ENCODE data around the gene TBL1XR1.

TBL1XR1 gene

DNA sequence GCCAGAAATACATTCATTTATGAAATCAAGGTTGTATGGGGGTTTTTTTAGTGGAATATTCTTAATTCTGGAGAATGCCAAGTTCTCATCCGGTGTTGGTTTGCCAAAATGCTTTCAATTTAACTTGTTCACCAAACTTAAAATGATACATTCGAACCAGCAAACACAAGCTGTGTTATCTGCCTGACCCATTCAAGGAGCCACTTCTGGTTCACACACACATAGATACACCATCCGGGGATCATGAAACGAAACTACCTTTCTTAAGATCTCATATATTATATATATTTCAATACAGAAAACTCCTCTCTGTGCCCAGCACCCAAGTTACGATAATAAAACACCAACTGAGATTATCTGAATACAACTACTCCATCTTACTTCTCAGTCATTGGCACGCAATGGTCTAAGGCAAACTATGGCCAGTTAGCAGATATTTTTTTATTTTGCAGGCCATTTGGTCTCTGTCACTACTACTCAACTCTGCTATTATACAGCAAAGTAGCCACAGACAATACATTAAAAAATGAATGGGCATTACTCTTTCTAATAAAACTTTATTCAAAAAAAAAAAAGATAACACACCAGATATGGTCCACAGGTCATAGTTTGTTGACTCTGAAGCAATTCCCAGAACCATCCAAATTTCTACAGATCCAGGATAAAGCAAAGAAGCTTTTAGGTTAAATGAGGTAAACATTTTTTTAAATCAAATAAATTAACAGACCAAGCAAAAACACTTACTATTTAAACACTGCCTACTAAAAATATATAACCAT is 89.6 kb downstream of the TBL1XR1 start:
- no peak for DNase-seq (ENCODE audit: low read depth)

DNA sequence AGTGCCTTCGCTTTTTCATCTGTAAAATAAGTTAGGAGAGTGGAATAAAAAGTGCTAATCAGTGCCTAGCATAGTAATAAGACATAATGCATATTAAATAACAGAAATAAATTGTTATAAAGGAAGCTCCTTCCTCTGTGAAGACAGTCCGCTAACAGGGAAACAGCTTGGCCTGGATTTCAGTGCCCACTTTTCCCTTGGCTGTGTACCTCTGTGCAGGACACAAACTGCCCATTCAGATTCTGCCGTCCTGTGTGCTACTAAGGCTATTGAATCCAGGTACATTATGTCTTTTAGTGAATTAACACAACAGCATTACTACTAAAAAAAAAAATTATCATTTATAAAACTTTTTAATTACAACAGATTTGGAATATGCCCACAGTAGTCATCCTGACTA is 90.7 kb downstream of the TBL1XR1 start:
- no peak for DNase-seq (ENCODE audit: low read depth)

DNA sequence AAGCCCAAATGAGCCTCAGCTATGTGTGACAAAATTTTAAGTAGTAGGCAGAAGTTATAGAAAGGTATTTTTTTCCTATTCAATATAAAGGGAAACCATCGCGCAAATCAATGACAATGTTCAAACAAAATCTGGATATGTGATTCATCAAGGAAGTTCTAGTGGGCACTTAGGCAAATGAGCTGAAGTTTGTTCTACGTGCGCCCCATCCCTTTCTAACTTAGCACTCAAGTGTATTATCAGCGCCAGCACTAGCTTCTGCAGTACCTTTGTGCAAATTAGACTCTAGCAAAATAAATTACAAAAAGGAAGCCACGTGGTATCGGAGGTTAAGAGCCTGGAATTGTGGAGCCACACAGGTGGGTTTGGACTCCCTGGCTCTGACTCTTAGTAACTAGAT is 91.1 kb downstream of the TBL1XR1 start:
- no peak for DNase-seq (ENCODE audit: low read depth)

DNA sequence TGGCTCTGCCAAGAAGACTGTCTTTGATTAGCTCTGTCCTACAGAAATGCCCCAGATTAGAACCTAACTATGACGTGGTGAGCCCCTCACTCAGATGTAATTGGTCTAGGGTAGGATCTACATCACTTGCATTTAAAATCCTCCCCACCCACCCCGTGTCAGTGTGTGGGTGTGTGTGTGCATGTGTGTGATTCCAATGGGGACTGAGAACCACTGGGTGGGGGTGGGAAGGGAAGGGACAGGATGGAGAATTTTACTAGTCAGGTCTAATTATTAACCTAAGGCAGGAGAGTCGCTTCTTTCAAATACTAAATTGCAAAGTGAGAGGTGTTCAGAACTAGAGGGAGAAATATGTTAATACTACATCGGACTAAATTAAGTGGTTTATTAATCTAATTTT is 91.7 kb downstream of the TBL1XR1 start:
- DNase-seq (ENCODE audit: low read depth) = no peak

DNA sequence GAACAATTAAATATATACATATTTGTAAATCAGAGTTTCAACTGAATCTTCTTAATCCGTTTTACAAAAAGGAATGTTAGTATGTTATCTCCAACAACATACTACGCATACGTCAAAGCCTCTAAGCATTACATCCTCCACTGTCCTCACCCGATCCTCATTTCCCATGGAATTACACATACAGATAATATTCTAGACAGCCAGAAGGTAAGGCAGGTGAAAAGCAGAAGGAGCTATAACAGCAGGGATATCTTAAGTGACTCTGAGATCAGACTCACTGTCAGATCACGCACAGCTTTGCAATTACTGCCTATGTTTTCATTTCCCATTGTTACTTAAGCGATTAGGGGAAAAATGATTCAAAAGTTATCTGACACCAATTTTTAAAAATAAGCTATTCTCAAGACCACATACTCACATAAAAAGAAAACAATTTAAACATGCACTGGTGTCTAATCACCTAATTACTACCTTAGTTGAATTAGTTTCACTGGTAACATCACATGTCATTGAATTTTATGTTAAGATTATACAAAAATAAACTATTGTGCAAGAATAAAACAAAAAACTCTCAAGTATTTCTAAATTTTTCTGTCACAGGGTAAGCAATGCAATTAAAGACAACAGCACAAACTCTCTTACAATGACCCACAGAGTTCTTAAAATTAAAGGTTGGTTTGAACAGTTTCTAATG is 92.8 kb downstream of the TBL1XR1 start:
- DNase-seq (ENCODE audit: low read depth) = no peak

DNA sequence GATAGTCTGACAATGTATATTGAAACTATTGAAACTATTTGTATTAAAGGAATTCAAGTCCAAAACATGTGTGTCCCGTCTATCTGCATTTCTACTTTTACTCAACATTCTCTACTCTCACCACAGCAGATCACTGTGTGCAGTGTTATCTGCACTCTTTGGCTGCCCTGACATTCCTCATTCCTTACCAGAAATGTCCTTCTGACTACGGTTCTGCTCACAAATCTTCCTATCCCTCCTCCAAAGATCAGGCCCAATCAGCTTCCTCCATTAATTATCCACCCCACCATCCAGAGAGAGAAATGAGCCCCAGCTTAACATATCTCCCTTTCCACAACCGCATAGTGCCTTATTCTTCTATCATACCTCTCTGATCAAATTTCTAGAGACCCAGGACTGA is 94.7 kb downstream of the TBL1XR1 start:
- DNase-seq (ENCODE audit: low read depth) = no peak

DNA sequence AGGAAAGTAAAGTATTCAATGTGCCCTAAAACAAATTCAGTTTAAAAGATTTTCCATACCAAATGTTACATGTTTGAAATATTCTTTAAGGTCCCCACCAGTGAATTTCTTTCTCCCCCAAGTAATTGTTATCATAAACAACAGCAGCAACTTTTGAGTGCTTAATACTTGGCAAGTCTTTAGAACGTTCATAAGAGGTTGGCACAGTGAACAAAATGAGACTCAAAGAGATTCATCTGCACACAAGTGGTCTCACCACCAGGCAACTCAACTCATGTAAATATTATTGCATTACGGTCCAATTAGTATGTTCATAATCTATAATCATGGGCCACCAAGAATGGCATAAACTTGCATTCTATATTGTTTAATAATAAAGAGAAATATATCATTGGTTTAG is 98.7 kb downstream of the TBL1XR1 start:
- DNase-seq (ENCODE audit: low read depth) = no peak

DNA sequence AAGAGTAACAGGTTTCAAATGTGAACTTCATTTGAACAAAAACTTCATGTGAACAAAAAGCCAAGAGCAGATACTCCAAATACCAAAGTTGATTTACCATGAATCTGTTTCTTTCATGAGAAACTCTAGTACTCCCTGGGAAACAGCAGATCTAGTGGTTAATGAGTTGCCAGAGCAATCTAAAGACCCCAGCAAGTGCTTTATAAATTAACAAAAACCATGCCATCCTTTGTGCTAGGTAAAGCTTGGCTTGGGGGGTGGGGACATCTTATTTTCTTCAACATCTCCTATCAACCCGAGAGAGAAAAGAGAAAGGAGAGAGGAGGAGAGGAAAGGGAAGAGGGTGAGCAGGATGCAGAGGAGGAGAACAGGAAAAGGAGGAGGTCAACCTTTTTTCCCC is 100.7 kb downstream of the TBL1XR1 start:
- no peak for DNase-seq (ENCODE audit: low read depth)

DNA sequence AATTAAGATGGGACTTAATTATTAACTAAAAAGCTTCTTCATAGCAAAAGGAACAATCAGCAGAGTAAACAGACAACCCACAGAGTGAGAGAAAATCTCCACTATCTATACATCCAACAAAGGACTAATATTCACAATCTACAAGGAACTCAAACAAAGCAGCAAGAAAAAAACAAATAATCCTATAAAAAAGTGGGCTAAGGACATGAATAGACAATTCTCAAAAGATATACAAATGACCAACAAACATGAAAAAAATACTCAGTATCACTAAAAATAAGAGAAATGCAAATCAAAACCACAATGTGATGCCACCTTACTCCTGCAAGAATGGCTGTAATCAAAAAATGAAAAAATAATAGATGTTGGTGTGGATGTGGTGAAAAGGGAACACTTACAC is 103.3 kb downstream of the TBL1XR1 start:
- no peak for DNase-seq (ENCODE audit: low read depth)

DNA sequence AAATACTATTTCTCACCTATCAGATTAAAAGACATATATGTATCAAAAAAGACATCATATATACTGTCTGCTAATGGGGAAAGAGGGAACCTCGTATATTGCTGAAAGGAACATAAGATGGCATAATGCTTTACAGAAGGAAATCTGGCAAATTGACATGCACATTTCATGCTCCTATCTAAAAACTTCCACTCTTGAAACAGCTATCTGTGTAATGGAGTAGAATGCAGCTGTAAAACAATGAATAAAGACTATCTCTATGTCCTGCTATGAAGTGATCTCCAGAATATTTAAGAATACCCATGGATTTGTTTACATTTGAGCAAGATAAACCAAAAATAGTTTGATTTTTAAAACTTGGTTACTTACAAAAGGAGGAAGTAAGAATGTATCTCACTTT is 107.4 kb downstream of the TBL1XR1 start:
- no peak for DNase-seq (ENCODE audit: low read depth)

DNA sequence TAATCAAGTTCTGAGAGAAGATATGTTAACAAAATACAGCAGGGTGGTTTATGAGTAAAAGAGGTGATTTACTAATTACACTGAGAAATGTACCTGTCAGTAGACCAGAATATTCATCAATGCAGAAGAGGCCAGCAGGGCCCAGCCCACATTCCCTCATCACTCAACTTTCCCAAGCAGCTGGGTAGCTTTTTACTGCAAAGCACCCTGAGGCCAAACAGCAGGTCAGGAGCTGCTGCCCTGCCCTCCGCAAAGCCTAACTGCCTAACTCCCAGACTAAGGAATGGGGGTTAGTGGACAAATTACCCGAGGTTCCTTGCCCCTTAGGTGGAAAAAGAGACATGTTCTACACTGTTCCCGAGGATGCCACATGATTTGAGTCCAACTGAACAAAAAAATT is 108.2 kb downstream of the TBL1XR1 start:
- DNase-seq (ENCODE audit: low read depth) = no peak

DNA sequence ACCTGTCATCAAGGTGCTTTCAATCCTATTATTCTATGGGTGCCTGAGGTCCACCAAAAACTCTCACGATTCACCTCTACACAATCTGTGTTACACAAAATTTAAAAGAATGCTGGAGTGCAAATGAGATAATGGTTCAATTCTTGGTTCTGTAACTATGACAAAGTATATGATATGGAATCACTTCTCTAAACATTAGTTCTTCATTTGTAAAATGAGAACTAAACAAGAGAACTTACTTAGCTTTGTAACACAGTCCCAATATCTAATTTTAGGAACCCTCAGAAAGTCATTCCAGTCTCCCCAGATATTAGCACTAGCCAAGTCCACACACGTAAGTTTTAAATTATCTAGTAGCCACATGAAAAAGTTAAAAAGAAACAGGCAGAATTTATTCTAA is 111.5 kb downstream of the TBL1XR1 start:
- DNase-seq (ENCODE audit: low read depth) = no peak

DNA sequence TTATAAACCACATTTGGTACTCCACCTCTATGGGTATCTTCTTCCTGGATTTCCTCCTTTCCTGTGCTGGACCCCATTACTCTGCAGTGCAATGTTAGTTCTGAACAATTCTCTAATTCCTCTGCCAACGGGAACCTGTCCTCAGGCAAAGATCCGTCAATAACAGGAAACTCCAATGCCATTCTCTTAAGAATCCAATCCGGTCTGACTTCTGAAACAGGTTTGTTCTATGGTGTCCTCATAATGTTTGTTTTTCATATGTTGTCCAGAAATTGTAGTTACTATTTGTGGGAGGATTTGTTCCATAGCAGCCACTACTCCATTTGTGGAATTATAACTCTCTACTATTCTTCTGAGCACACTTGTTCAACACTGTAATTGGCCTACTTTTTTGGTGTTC is 112.7 kb downstream of the TBL1XR1 start:
- DNase-seq (ENCODE audit: low read depth) = no peak

DNA sequence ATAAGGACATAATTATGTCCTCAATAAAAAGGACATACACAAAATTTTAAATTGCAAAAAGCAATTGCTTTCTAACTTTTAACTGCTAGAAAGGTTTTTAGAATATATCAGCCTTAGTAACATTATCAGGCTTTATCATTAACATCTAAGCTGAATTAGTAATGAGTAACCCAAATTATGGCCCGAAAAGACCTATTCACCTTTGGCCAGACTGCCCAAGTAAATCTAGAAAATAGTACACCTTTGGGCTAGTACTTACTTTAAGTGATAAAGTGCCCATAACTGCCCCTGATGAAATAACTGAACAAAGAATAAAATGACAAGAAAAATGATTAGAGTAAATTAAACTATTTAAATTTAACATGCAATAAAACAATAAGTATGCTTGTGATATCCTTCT is 117.2 kb downstream of the TBL1XR1 start:
- no peak for DNase-seq (ENCODE audit: low read depth)

DNA sequence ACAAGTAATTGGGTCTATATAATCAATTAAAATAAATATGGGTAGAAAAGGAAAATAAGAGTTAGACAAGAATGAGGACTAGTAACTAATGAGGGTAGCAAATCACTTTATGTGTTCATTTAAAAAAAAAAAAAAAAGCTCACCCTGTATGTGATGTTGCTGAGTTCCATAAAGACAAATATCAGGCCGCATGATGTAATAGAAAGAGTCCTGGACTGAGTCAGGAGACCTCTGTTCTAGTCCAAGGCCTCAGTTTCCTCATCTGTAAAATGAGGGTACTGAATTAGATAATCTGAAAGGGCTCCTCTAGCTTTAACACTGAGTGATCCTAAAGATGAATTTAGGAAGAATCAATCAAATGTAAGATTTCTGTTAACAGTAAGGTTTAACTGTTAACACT is 117.6 kb downstream of the TBL1XR1 start:
- no peak for DNase-seq (ENCODE audit: low read depth)

DNA sequence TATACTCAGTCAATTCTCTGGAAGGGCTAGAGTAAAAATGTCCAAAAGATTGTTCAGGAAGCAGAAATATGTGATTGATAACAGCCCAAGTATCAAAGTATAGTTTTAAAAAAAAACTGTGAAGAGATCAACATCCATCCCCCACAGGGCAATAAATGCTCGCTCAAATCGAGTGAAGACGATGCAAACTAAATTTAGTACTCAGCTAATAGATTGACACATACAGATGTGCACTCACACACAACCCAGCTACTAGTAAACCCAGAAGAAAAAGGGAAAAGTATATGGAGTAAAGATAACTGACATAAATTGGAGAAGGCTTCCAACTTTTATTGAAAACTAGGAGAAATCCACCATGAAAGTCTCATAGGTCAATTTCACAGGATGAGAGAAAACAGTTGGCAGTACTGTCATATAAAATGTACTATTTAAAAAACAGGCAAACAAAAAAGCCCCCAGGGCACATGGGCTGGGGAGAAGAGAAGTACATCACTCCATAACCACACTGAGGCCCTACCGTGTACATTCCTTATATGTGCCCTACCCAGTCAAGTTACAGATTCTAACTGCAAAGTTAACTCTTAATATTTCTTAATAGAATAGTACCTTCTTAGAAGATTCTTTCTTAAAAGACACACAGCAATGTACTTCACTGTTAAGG is 125.7 kb downstream of the TBL1XR1 start:
- DNase-seq (ENCODE audit: low read depth) = no peak

DNA sequence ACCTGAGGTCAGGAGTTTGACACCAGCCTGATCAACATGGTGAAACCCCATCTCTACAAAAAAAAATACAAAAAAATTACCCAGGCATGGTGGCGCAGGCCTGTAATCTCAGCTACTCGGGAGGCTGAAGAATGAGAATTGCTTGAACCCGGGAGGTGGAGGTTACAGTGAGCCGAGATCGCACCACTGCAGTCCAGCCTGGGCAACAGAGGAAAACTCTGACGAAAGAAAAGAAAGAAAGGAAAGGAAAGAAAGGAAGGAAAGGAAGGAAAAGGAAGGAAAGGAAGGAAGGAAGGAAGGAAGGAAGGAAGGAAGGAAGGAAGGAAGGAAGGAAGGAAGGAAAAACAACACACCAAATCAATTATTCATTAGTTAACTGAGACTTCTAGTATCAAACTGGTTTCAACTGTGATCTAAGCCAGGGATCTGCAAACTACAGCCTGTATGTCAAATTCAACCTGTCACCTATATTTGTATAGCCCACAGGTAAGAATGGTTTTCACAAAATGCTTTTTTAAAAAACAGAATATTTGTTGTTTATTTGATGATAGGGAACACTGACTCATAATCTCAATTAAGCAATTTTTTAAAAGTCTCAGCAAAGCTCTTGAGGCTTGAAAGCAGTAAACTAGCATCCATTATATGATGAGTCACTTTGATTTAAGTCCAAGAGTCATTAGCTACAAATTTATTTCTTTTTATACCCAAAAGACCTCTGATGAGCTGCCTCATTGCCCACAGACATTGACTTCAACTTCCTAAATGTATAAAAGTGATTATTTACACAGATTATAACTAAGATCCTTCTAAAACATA is 127.6 kb downstream of the TBL1XR1 start:
- no peak for DNase-seq (ENCODE audit: low read depth)

DNA sequence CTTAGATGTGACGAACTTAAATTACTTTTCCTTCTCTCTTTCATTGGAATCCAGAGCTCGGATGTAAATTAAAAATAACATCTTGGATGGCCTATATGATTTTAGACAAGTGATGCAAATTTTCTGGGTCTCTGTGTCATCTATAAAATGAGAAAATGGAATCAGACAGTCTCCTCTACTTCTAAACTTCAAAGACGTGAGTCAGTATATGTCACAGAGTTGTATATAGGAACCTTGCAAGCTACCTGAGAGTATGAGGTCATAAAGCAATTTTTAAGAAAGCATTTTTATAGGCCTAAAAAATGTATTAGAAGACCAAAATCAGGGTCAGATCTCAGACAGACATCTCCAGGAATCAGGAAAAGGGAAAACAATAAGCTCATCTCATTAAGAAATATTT is 128.3 kb downstream of the TBL1XR1 start:
- DNase-seq (ENCODE audit: low read depth) = no peak

DNA sequence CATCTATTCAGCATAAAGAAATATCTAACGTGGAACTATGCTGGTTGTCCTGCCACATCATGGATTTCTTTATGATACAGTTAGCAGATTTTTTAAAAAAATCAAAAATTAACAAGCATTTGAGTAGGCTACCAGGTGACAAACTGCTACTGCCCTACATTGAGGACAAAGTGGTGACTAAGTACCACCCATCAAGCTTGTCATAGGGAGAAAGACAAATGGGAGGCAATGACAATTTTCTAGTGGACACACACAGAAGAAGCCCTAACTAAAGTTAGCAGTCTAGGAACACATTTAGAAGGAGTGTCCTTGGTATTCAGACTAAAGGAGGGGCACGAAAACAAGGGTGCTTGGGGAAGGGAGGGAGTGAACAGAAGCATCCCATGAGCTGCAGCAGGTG is 131.2 kb downstream of the TBL1XR1 start:
- DNase-seq (ENCODE audit: low read depth) = no peak

DNA sequence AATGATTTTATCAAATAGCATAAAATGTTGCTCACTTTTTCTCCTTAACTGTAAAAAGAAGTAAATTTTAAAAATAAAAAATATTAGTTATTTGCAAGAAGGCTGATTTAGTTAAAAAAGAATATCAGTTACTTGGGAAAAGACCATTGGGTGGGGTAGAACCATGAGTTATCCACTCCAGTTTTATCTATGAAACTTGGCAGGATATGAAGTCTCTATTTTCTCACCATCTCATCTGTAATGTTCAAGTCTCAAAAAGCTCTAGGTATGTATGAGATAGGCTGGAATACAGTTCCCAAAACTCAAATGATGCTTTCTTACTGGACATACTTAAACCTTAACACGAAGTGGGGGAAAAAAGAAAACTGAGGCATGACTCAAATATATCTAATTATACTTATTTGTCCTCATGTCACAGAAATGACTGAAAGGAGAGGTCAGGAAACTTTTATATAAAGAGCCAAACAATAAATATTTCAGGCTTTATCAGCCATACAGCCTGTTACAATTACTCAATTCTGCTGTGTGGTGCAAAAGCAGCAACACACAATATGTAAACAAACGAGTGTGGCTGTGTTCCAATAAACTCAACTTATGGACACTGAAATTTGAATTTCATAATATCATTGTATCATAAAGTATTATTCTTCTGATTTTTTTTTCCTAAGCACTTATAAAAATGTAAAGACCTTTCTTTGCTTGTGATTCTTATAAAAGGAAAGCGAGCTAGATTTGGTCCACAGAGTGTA is 131.8 kb downstream of the TBL1XR1 start:
- no peak for DNase-seq (ENCODE audit: low read depth)

DNA sequence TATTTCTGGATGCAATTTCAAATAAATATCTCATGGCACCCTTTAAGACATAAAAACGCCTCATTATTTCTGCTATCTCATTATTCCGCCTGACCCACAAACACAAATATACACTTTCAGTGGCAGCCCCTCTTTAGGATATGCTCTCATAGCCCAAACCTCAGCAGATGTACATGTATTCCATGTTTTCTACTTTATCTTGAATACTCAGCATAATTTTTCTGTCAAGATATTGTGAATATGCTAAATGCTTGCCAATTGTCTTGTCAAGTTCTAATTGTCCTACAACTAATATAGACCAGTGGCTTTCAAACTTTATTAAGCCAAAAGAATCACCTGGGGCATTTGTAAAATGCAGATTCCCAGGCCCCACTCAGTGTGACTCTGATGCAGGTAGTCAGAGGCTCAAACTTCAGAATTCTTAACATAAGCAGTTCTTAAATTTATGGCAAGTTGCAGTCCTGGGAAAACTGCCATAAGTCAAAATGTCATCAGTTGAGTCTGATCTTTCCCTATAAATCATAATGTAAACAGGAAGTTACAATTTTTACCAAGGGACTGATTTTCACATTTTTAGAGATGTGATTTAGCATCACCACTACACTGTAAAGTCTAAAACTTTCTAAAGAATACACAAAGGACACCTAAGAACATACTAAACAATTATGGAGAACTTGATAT is 135.1 kb downstream of the TBL1XR1 start:
- no peak for DNase-seq (ENCODE audit: low read depth)

Measured in activated T-cell treated with anti-CD3 and anti-CD28 coated beads for 24 hours (primary cell).